Measurements from ENCODE around the gene FBXW8. TPM values are rescaled to one million over a fixed set of nuclear protein-coding genes. Genes with fewer than 3 reads are reported as not detected.

The FBXW8 gene
- total RNA-seq, 4 donors from 2014 or later: 8.5 to 14.3 (median 10.6) TPM

DNA sequence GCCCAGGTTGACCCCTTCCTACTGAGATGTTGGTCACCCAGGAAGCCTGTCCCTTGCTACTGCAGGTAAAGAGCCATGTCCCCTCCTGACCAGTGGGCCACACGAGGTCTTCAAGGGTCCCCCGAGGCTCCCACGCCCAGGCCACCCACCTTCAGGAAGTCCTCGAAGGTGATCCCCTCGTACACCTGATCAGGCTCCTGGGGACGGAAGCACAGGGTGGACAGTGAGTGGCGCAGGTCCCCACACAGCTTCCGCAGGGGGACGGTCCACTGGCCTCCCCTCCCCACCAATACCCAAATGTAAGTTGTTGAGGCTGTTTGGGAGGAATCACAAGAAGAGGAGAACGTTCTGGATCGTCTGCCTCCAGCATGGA lies 131.0 kb downstream of the FBXW8 start:
- TF ChIP-seq, protein P1, sequence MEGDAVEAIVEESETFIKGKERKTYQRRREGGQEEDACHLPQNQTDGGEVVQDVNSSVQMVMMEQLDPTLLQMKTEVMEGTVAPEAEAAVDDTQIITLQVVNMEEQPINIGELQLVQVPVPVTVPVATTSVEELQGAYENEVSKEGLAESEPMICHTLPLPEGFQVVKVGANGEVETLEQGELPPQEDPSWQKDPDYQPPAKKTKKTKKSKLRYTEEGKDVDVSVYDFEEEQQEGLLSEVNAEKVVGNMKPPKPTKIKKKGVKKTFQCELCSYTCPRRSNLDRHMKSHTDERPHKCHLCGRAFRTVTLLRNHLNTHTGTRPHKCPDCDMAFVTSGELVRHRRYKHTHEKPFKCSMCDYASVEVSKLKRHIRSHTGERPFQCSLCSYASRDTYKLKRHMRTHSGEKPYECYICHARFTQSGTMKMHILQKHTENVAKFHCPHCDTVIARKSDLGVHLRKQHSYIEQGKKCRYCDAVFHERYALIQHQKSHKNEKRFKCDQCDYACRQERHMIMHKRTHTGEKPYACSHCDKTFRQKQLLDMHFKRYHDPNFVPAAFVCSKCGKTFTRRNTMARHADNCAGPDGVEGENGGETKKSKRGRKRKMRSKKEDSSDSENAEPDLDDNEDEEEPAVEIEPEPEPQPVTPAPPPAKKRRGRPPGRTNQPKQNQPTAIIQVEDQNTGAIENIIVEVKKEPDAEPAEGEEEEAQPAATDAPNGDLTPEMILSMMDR (IDR thresholded peaks at IDR 0.05; ENCODE audit: low read depth): no peak

DNA sequence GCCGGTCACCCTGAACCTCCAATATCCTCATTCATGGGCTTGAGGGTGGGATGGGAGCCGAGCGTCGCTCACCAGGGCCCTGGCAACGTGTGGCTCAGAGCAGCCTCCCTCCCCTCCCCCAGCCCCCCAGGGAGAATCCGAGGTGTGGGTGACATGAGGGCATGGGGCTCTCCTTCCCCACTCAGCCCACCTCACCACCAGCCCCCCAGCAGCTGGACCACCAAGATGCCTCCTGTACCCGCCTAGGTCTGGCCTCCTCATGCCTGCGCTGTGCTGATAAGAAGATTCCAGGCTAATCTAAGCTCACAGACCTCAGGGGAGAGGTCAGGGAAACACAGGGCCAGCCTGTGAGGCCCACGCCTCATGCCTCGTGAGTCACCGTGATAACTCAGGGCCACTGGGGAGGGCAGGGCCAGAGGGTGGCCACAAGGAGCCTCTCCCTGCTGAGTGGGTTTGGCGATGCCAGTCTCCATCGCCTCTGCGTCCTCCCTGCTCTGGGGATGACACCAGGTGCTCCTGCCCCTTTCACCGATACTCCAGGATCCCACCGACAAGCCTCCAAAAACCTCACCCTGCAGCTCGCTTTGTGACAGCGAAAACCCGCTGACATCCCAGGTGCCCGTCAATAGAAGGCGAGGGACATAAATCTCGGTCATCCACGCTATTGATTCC lies 131.6 kb downstream of the FBXW8 start:
- TF ChIP-seq, protein P1 (IDR thresholded peaks at IDR 0.05; ENCODE audit: low read depth): no peak

DNA sequence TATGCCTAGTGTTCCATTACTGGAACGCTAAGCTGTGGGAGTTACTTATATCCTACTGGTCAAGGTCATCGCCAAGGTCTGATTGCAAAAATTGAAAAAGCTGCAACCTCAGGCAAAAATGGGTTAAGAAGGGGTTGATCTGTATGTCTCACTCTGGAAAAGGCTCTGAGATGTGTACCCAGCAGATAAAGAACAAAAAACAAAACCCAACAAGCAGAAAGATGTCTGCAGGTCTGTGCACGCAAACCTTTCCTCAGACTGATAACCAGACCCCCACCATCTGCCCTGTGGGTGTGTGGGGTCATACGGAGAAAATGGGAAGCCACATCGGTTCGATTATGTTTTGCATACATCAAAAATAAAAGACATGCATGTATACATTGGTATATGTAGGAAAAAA lies 132.1 kb downstream of the FBXW8 start:
- TF ChIP-seq, protein P1 (IDR thresholded peaks at IDR 0.05; ENCODE audit: low read depth): no peak

DNA sequence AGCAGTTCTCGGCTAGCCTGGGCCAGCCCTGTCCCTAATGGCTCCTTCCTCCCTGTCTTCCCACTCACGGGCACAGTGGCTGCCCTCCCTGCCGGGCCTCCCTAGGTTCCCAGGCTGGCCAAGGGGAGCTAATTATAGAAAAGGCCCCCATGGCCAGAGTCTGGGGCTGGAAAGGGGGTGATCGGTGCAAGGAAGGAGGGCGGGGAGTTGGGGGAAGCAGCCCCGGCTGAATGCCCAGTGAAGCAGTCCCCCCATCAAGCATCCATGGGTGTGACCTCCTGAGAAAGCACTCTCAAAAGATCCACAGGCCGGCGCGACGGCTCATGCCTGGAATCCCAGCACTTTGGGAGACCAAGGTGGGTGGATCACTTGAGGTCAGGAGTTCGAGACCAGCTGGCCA lies 133.6 kb downstream of the FBXW8 start:
- TF ChIP-seq, protein P1 (IDR thresholded peaks at IDR 0.05; ENCODE audit: low read depth): no peak

DNA sequence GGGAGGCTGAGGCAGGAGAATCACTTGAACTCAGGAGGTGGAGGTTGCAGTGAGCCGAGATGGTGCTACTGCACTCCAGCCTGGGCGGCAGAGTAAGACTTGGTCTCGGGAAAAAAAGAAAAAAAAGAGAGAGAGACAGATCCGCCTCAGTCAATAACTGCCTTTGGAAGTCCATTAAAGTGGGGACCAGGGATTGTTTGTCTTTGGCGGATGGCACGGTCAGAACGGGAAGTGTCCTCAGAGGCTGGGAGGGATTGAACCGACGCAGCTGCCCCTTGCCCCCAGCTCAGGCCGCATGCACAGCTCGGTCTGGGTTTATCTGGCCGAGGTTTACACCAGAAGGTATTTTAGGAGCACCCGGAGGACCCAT lies 134.0 kb downstream of the FBXW8 start:
- TF ChIP-seq, protein P1 (IDR thresholded peaks at IDR 0.05; ENCODE audit: low read depth): no peak

DNA sequence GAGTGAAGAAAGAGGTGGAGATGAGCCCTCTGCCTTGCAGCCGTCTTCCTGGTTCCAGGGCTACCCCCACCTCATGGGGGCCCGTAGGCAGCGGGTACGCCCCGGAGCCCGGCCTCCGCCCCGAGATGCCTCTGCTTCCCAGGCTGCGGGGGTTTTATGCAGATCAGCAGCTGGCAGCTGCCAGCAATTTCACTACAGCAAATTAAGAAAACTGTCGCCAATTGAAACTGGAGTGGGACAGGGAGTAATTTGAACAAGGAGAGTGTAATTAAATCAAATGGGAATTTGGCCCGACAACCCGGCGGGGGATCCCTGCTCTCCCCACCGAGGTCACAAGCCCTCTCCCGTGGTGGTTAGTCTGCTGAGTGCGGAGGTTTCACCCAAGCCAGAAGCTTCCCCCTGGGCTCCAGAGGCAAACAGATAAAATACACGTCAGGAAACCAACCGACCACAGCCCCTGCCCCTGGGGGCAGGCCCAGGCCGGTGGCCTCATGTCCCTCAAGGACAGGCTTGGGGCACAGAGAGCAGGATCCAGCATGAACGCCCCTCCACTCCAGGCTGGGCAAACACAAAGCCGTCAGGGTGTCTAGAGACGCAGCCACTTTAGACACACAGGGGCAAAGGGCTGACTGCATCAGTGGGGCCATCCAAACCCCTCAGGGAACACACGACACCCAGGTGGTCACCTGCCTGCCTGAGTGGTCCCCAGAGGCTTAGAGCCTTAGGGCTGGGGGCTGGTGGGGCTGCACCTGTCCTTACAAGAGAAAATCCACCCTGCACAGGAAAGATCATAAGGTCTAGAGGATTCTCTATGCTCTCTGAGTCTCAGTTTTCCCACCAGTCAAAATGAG lies 134.6 kb downstream of the FBXW8 start:
- TF ChIP-seq, protein P1 (IDR thresholded peaks at IDR 0.05; ENCODE audit: low read depth): no peak

DNA sequence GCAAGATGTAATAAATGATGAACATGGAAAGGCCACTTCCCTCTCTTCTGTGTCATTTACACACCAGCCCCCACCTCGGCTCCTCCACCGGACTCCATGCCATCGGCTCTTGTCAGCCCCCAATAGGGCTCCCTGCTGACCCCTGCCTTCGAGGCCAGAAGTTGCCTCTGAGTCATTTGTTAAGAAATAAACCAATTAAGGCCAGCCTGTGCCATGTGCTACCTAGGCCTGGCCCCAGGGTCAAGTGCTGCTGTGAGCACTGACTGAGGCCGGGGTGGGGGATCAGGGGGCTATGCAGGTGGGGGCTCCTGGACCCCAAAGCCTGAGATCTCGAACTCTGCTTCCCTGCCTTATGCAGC lies 135.2 kb downstream of the FBXW8 start:
- TF ChIP-seq, protein P1 (IDR thresholded peaks at IDR 0.05; ENCODE audit: low read depth): no peak
